H1 (cell line): ENCODE data around the gene FAM228A. TPM values are rescaled to one million over a fixed set of nuclear protein-coding genes. Genes with fewer than 3 reads are reported as not detected.

ENCODE experiments used
- CTCF ChIA-PET: fragments of 300-600 bp; sonication (Branson Sonifier 250); formaldehyde crosslinking; loops from one replicate; lab custom pipeline; 2021; ENCODE audit not compliant: partially characterized antibody; lab: Charles Lee
- POLR2A ChIA-PET: fragments of 300-600 bp; sonication (Branson Sonifier 250); formaldehyde crosslinking; loops from one replicate; lab custom pipeline; 2021; ENCODE audit warnings: inconsistent platforms; ENCODE audit not compliant: partially characterized antibody; lab: Charles Lee
- DNase-seq, 2 experiments: peaks; one replicate each; pipeline versions ENCODE4 v3.0.0 to v3.0.0-alpha.2; 2010 to 2022; ENCODE audit warnings: low spot score in 2 of 2, low read depth in 1 of 2, mixed read lengths in 1 of 2
- FAIRE-seq: peaks from 2 replicates; lab custom pipeline; 2011; peaks lifted over from hg19 to GRCh38; lab: Jason Lieb, UNC
- H2AFZ ChIP-seq: 2 replicates; pipeline ENCODE4 v1.8.1; 2012; ENCODE audit warnings: low read length, inconsistent platforms
- H2AK5ac ChIP-seq: 2 replicates; pipeline ENCODE4 v1.6.1; 2013; ENCODE audit warnings: low read depth, low read length
- H2BK120ac ChIP-seq: replicated peaks from 2 replicates; pipeline ENCODE3; 2013; ENCODE audit warnings: low read depth, low read length, inconsistent platforms
- H2BK12ac ChIP-seq: 2 replicates; pipeline ENCODE4 v1.6.1; 2013; ENCODE audit warnings: low read depth, low read length
- H2BK15ac ChIP-seq: 2 replicates; pipeline ENCODE4 v1.6.1; 2013; ENCODE audit warnings: low read length
- H2BK20ac ChIP-seq: 2 replicates; pipeline ENCODE4 v1.6.1; 2013; ENCODE audit warnings: low read length
- H2BK5ac ChIP-seq: 2 replicates; pipeline ENCODE4 v1.6.1; 2013; ENCODE audit warnings: low read depth, low read length
- H3K14ac ChIP-seq: 2 replicates; pipeline ENCODE4 v1.6.1; 2013; ENCODE audit warnings: inconsistent platforms; ENCODE audit not compliant: insufficient read length
- H3K18ac ChIP-seq: 2 replicates; pipeline ENCODE4 v1.6.1; 2013; ENCODE audit warnings: low read length; ENCODE audit errors: extremely low read depth
- H3K23ac ChIP-seq: 2 replicates; pipeline ENCODE4 v1.6.1; 2013; ENCODE audit warnings: inconsistent platforms; ENCODE audit not compliant: insufficient read length
- H3K23me2 ChIP-seq: 2 replicates; pipeline ENCODE4 v1.6.1; 2013; ENCODE audit warnings: low read depth, low read length
- H3K27ac ChIP-seq: 2 replicates; pipeline ENCODE4 v1.6.1; 2011; ENCODE audit warnings: low read depth, low read length, inconsistent platforms
- H3K27me3 ChIP-seq, 4 experiments: replicated peaks in 1 of 4; 1 replicate in 1 of 4; 2 replicates in 3 of 4; pipeline versions ENCODE4 v1.6.1 to v1.8.1; 2011 to 2013; ENCODE audit warnings: low read length in 3 of 4, mild to moderate bottlenecking in 3 of 4, inconsistent platforms in 2 of 4, mixed read lengths in 2 of 4, moderate library complexity in 1 of 4; ENCODE audit not compliant: control insufficient read depth in 3 of 4, insufficient read depth in 3 of 4; ENCODE audit errors: extremely low read depth in 1 of 4
- H3K36me3 ChIP-seq, 4 experiments: 2 replicates each; pipeline versions ENCODE4 v1.6.1 to v1.8.1; 2011 to 2013; ENCODE audit warnings: mild to moderate bottlenecking in 4 of 4, low read length in 3 of 4, moderate library complexity in 2 of 4, control low read depth in 1 of 4, inconsistent platforms in 1 of 4; ENCODE audit not compliant: insufficient read depth in 4 of 4, control insufficient read depth in 2 of 4
- H3K4ac ChIP-seq: replicated peaks from 2 replicates; pipeline ENCODE3; 2013; ENCODE audit warnings: low read length, low read depth, mixed read lengths, inconsistent platforms; ENCODE audit not compliant: insufficient read length
- H3K4me1 ChIP-seq, 4 experiments: replicated peaks in 1 of 4; 1 replicate in 1 of 4; 2 replicates in 3 of 4; pipeline versions ENCODE4 v1.6.1 to v1.8.1; 2011 to 2013; ENCODE audit warnings: low read length in 3 of 4, inconsistent platforms in 2 of 4, mixed read lengths in 1 of 4; ENCODE audit not compliant: insufficient read depth in 4 of 4, control insufficient read depth in 3 of 4
- H3K4me2 ChIP-seq, 2 experiments: 2 replicates each; pipeline versions ENCODE4 v1.6.1 to v1.8.1; 2011 to 2013; ENCODE audit warnings: low read depth in 2 of 2, low read length in 2 of 2, control low read depth in 1 of 2, inconsistent platforms in 1 of 2, mild to moderate bottlenecking in 1 of 2; ENCODE audit not compliant: insufficient read depth in 1 of 2
- H3K4me3 ChIP-seq, 4 experiments: fragments of 200-600, 300-600 bp in 1 of 4; sonication (generic), shearing (Covaris generic), sonication (Bioruptor Twin) in 1 of 4; 2 replicates each; pipeline versions ENCODE4 v1.5.1 to v1.8.1; 2011 to 2016; ENCODE audit warnings: low read length in 4 of 4, low read depth in 3 of 4, control low read depth in 2 of 4, inconsistent platforms in 2 of 4, mild to moderate bottlenecking in 2 of 4, mixed read lengths in 1 of 4, moderate library complexity in 1 of 4; ENCODE audit not compliant: insufficient read depth in 2 of 4; ENCODE audit errors: extremely low read depth in 1 of 4
- H3K56ac ChIP-seq: replicated peaks from 2 replicates; pipeline ENCODE3; 2013; ENCODE audit warnings: low read depth, mild to moderate bottlenecking, mixed read lengths, low read length, inconsistent platforms; ENCODE audit not compliant: insufficient read length
- H3K79me1 ChIP-seq: 2 replicates; pipeline ENCODE4 v1.6.1; 2013; ENCODE audit warnings: low read depth, low read length, control low read depth
- H3K79me2 ChIP-seq, 2 experiments: 2 replicates each; pipeline versions ENCODE4 v1.6.1 to v1.8.1; 2012 to 2013; ENCODE audit warnings: low read length in 2 of 2, mild to moderate bottlenecking in 2 of 2, inconsistent platforms in 1 of 2; ENCODE audit not compliant: insufficient read depth in 2 of 2, control insufficient read depth in 1 of 2
- H3K9ac ChIP-seq, 4 experiments: replicated peaks in 1 of 4; 1 replicate in 1 of 4; 2 replicates in 3 of 4; pipeline versions ENCODE4 v1.6.1 to v1.8.1; 2011 to 2013; ENCODE audit warnings: low read depth in 3 of 4, low read length in 3 of 4, control low read depth in 2 of 4, mild to moderate bottlenecking in 2 of 4, moderate library complexity in 2 of 4, inconsistent platforms in 1 of 4; ENCODE audit errors: extremely low read depth in 1 of 4
- H3K9me3 ChIP-seq, 2 experiments: 2 replicates each; pipeline versions ENCODE4 v1.6.1 to v1.8.1; 2012 to 2013; ENCODE audit warnings: mild to moderate bottlenecking in 2 of 2, moderate library complexity in 2 of 2, control low read depth in 1 of 2, inconsistent platforms in 1 of 2, low read depth in 1 of 2, low read length in 1 of 2, mixed read lengths in 1 of 2; ENCODE audit not compliant: insufficient read depth in 2 of 2
- H4K20me1 ChIP-seq, 2 experiments: replicated peaks in 1 of 2; 2 replicates each; pipeline versions ENCODE3 to v1.8.1; 2011 to 2013; ENCODE audit warnings: inconsistent platforms in 2 of 2, low read length in 2 of 2, mild to moderate bottlenecking in 1 of 2; ENCODE audit not compliant: insufficient read depth in 2 of 2, control insufficient read depth in 1 of 2
- H4K5ac ChIP-seq: 2 replicates; pipeline ENCODE4 v1.6.1; 2013; ENCODE audit warnings: low read length, low read depth, mixed read lengths, inconsistent platforms; ENCODE audit not compliant: insufficient read length
- H4K8ac ChIP-seq: 2 replicates; pipeline ENCODE4 v1.8.0; 2013; ENCODE audit warnings: mild to moderate bottlenecking, moderate library complexity, low read length, inconsistent platforms; ENCODE audit not compliant: insufficient read depth; ENCODE audit errors: extremely low read depth
- H4K91ac ChIP-seq: replicated peaks from 2 replicates; pipeline ENCODE3; 2013; ENCODE audit warnings: low read length, mixed read lengths, inconsistent platforms; ENCODE audit not compliant: insufficient read length
- RFX5 ChIP-seq: IDR thresholded peaks from 2 replicates; pipeline ENCODE4 v1.6.1; 2011; ENCODE audit warnings: low read depth, low read length, improper control_type of control experiment, borderline replicate concordance
- WGBS, 2 experiments: shearing (Covaris generic) in 1 of 2; methylation state at CpG; one replicate each; pipeline versions ENCODE4 v1.1.6 to v1.1.7; 2013 to 2015; ENCODE audit warnings: low lambda C conversion rate in 2 of 2, mixed read lengths in 2 of 2, inconsistent platforms in 1 of 2, low coverage in 1 of 2, missing lambda C conversion rate in 1 of 2; ENCODE audit not compliant: insufficient replicate concordance in 2 of 2, insufficient coverage in 1 of 2, insufficient read length in 1 of 2; ENCODE audit errors: extremely low coverage in 1 of 2, missing lambda C conversion rate in 1 of 2; 5-methylcytosine and 5-hydroxymethylcytosine counted together
- polyA plus RNA-seq, 7 experiments: library from polyadenylated mRNA; depleted of rRNA in 3 of 7; stranded (reverse) in 5 of 7; unstranded in 2 of 7; fragments of >200 nt in 5 of 7; fragments of 200-250 nt in 2 of 7; gene quantifications; 1 replicate in 5 of 7; 2 replicates in 1 of 7; 4 replicates in 1 of 7; pipeline versions ENCODE4 v1.2.1 to v1.2.3, GENCODE V29; 2011 to 2013; ENCODE audit warnings: missing spikeins in 2 of 7, mixed read lengths in 2 of 7
- total RNA-seq: library from RNA; stranded (reverse); fragmentation: NEBNext Ultra II Directional; extraction: Animal tissue kit (Norgen Biotek cat#: 25700); gene quantifications from 2 replicates; pipeline ENCODE4 v1.2.1, GENCODE V29; 2021

Gene FAM228A
- total and polyA plus RNA-seq, 2 of the 8 experiments (the other 6 are each of a cell fraction or from before 2014, with no cell fraction given) = not detected

DNA sequence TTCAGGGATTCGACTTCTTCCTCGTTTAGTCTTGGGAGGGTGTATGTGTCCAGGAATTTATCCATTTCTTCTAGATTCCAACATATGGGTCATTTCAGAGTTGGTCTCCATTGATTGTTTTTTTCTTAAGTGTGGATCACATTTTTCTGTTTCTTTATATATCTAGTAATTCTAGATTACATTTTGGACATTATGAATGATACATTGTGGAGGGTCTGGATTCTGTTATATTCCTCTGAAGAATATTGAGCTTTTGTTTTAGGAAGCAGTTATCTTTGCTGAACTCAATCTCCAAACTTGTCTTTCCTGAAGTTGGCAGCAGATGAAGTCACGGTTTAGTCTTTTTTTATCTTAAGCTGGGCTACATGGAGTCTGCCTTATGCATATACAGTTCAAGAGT, 42.3 kb upstream of the FAM228A start:
- Histone ChIP-seq H2BK5ac (no peak overlapping the region), H4K8ac (no peak overlapping the region), H2AFZ (no peak overlapping the region), H3K9ac (no peak overlapping the region), H3K27me3 (no peaks in the 10 kb centered on the region), H2BK12ac (no peak overlapping the region), H3K56ac (no peak overlapping the region), H4K91ac (no peak overlapping the region), H3K9me3 (no peaks in the 10 kb centered on the region), H3K27ac (no peak overlapping the region), H3K14ac (no peak overlapping the region), H3K79me2 (no peaks in the 10 kb centered on the region), H3K4me3 (no peak overlapping the region), H3K4me1 (no peaks in the 10 kb centered on the region), H2BK120ac (no peak overlapping the region), H3K18ac (no peak overlapping the region), H3K4me2 (no peak overlapping the region), H2AK5ac (no peak overlapping the region), H2BK15ac (no peak overlapping the region), H4K20me1 (no peaks in the 10 kb centered on the region), H2BK20ac (no peak overlapping the region), H4K5ac (no peak overlapping the region), H3K79me1 (no peaks in the 10 kb centered on the region), H3K36me3 (no peaks in the 10 kb centered on the region), H3K4ac (no peak overlapping the region), H3K23me2 (no peaks in the 10 kb centered on the region), H3K23ac (no peak overlapping the region)
- DNase-seq = no peak
- 77% methylated on average over 3 of the region's 3 CpGs; no CpG with 5 or more reads in 1 of the 2 experiments for WGBS, 2 experiments
- POLR2A ChIA-PET = no interaction called here
- CTCF ChIA-PET = interaction anchor here (0.6 kb wide), 1 partner anchor 19 kb away, joined by 4 read pairs; no protein-coding TSS in a partner anchor
- no peak for FAIRE-seq
- no peak for TF ChIP-seq RFX5
